DMS53 (cell line): Measurements from ENCODE around the gene C20orf96.
A peak's percentile ranks its signal among the peaks of the same experiment; 100 is the strongest.
"Not testable (repeated sequence)": the region's sequence is repeated elsewhere in the genome, so short reads cannot be mapped to it uniquely, and the experiment has no call there.

Source experiments
- DNase-seq: peaks from one replicate; lab custom pipeline; 2025; lab: John Stamatoyannopoulos, UW

C20orf96 gene

DNA sequence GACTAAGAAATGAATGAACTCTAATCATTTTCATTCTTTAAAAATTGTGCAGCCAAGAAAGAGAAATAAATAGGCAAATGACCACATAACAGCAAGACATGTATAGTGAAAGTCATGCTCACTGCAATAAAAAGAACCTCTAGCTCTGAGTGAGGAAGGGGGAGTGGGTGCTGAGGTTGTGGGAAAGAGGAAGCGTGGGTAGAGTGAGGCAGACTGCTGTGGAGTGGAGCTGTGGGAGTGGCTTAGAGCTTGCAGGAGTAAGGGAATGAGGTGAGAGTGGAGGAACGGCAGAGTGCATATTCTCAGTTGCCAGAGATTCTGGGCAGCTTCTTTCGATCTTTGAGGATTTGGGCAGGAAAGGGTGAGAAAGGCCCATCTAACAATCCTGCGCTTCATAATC, 53.1 kb downstream of the C20orf96 start:
- no peak for DNase-seq

DNA sequence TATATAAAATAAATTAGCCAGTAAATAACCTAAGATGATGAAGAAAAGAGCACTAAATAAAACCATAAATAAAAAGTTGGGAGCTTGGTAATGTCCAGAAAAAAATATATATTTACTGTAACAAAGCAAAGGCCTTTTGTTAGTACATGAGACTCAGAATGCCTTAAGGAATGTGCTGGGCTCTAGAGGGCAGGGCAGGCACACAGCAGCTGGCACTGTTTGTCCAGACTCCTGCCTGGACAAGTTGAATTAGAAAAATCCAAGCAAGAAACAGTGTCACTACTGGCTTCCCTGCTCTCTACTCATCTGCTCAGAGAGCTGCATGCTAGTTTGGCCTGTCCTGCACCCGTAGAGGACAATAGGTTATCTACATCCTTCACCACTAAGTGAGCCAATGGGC, 54.7 kb downstream of the C20orf96 start:
- DNase-seq: peak; percentile 31

DNA sequence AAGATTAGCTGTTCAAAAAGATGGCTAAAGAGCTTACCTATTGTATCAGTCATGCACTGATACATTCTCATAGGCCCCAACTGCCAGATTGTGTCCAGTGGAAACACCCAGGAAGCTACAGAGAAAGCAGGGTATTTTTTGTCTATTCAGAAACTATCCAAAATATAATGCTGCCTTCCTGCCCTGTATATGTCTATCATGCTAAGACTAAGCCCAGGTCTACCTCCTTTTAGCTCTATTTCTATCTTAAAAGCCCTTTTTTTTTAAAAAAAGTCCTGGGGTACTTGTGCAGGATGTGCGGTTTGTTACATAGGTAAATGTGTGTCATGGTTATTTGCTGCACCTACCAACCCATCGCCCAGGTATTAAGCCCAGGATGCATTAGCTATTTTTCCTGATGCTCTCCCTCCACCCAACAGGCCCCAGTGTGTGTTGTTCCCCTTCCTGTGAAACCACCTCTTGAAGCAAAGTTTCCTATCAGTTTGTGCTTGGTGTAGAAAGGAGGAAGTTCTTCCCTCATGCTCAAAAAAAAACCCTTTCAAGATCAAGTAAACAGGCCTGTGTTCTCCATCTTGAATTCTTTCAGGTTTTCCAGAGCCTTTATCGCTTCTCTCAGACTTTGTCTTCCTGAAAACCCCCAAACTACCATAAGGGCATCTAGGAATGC, 63.0 kb downstream of the C20orf96 start:
- DNase-seq: no peak

DNA sequence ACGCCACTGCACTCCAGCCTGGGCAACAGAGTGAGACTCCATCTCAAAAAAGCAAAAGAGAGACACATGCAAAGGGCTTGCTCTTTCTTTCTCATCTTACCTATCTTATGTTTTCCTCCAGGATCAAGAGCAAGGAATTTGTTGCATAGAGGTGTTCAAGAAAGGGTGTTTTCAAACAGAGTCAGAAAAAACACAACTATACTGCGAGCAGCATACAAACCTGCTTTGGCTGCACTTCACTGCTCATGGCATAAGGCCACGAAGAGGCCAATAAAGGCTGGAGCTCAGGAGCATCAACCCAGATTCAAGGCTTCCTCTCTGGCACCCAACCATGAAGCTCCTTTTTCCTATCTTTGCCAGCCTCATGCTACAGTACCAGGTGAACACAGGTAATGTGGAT, 63.6 kb downstream of the C20orf96 start, which contains the start of gene DEFB129:
Gene DEFB129, plus strand, starts transcription at position 301 of the 400 bp plus-strand sequence. Its CDS starts 31 bp downstream, at position 332.
- DNase-seq: no peak

DNA sequence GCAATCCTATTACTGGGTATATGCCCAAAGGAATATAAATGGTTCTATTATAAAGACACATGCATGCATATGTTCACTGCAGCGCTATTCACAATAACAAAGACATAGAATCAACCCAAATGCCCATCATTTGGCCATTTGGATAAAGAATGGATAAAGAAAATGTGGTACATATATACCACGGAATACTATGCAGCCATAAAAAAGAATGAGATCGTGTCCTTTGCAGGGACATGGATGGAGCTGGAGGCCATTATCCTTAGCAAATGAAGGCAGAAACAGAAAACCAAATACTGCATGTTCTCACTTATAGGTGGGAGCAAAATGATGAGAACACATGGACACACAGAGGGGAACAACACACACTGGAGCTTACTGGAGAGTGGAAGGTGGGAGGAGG, 64.7 kb downstream of the C20orf96 start:
- DNase-seq: not testable (repeated sequence)

DNA sequence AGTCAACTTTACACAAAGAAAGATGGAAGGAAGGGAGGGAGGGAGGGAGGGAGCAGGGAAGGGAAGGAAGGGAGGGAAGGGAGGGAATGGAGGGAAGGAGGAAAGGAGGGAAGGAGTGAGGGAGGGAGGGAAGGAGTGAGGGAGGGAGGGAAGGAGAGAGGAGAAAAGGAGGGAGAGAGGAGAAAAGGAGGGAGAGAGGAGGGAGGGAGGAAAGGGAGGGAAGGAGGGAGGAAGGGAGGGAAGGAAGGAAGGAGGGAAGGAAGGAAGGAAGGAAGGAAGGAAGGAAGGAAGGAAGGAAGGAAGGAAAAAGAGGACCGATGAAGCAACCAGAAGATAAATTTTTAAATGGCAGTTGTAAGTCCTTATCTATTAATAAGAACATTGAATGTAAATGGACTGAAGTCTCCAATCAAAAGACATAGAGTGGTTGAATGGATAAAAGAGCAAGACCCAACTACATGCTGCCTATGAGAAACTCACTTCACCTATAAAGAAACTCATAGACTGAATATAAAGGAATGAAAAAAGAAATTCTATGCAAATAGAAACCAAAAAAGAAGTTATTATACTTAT, 69.2 kb downstream of the C20orf96 start:
- DNase-seq: no peak
